Activated naive CD8-positive, alpha-beta T cell treated with anti-CD3 and anti-CD28 coated beads, Interleukin-2, amount 50 U/mL, for 24 hours (primary cell): ENCODE measurements around the gene ZSCAN25.
"Not testable (repeated sequence)": the region's sequence is repeated elsewhere in the genome, so short reads cannot be mapped to it uniquely, and the experiment has no call there.

Source experiments
- ATAC-seq: fragments of 150-1000 bp; cut with Tn5 transposase; one replicate; pipeline ENCODE4 v1.10.0; 2021
- DNase-seq: peaks from one replicate; pipeline ENCODE4 v3.0.0; 2021
- H3K27ac Mint-ChIP-seq: one replicate; pipeline ENCODE4 v1.8.0; 2021; ENCODE audit warnings: mild to moderate bottlenecking, mixed read lengths
- H3K27me3 Mint-ChIP-seq: one replicate; pipeline ENCODE4 v1.8.0; 2021; ENCODE audit warnings: mixed read lengths
- H3K36me3 Mint-ChIP-seq: one replicate; pipeline ENCODE4 v1.8.0; 2021; ENCODE audit warnings: low read depth, mixed read lengths
- H3K4me1 Mint-ChIP-seq: one replicate; pipeline ENCODE4 v1.8.0; 2021; ENCODE audit warnings: mixed read lengths
- H3K4me3 Mint-ChIP-seq: one replicate; pipeline ENCODE4 v1.8.0; 2021; ENCODE audit warnings: mild to moderate bottlenecking, moderate library complexity, mixed read lengths
- H3K9me3 Mint-ChIP-seq: one replicate; pipeline ENCODE4 v1.8.0; 2021; ENCODE audit warnings: mixed read lengths

The ZSCAN25 gene

GRCh38 chr7:99625321-99625720, 8.6 kb downstream of the ZSCAN25 start:
- Mint-ChIP-seq H3K9me3 (no peaks in the 10 kb centered on the region), H3K36me3 (peaks cover 86% of the 10 kb centered on the region), H3K4me1 (peaks cover 85% of the 10 kb centered on the region), H3K27ac (peak overlapping the region; percentile 100), H3K27me3 (no peaks in the 10 kb centered on the region), H3K4me3 (peak overlapping the region; percentile 93)
- ATAC-seq (no peak), DNase-seq (no peak)

GRCh38 chr7:99625961-99626360, 9.2 kb downstream of the ZSCAN25 start:
- Mint-ChIP-seq H3K4me1 (peaks cover 85% of the 10 kb centered on the region), H3K27me3 (no peaks in the 10 kb centered on the region), H3K27ac (peak overlapping the region; percentile 100), H3K36me3 (peaks cover 86% of the 10 kb centered on the region), H3K9me3 (no peaks in the 10 kb centered on the region), H3K4me3 (peak overlapping the region; percentile 93)
- DNase-seq: no peak
- no peak for ATAC-seq

GRCh38 chr7:99626661-99627060, 9.9 kb downstream of the ZSCAN25 start:
- H3K27ac Mint-ChIP-seq: peak overlapping the region; percentile 100
- peaks cover 86% of the 10 kb centered on the region for H3K36me3 Mint-ChIP-seq
- no peaks in the 10 kb centered on the region for H3K9me3 Mint-ChIP-seq
- peak overlapping the region; percentile 93 for H3K4me3 Mint-ChIP-seq
- H3K27me3 Mint-ChIP-seq: no peaks in the 10 kb centered on the region
- H3K4me1 Mint-ChIP-seq: peaks cover 85% of the 10 kb centered on the region
- DNase-seq (no peak), ATAC-seq (no peak)

- ATAC-seq (no peak), DNase-seq (no peak)
- no peak overlapping the region for H3K4me3 Mint-ChIP-seq
- peaks cover 84% of the 10 kb centered on the region for H3K36me3 Mint-ChIP-seq
- H3K27ac Mint-ChIP-seq: no peak overlapping the region
- H3K4me1 Mint-ChIP-seq: peaks cover 85% of the 10 kb centered on the region
- no peaks in the 10 kb centered on the region for H3K27me3 Mint-ChIP-seq
- H3K9me3 Mint-ChIP-seq: no peaks in the 10 kb centered on the region
Measured at GRCh38 chr7:99627513-99627912, 10.8 kb downstream of the ZSCAN25 start.

- H3K27ac Mint-ChIP-seq: peak overlapping the region; percentile 30
- ATAC-seq (no peak), DNase-seq (no peak)
- H3K4me1 Mint-ChIP-seq: peaks cover 80% of the 10 kb centered on the region
- H3K4me3 Mint-ChIP-seq: no peak overlapping the region
- no peaks in the 10 kb centered on the region for H3K9me3 Mint-ChIP-seq
- H3K36me3 Mint-ChIP-seq: peaks cover 79% of the 10 kb centered on the region
- H3K27me3 Mint-ChIP-seq: no peaks in the 10 kb centered on the region
Measured at GRCh38 chr7:99628471-99629465, 12.0 kb downstream of the ZSCAN25 start.

GRCh38 chr7:99629643-99630042, 12.9 kb downstream of the ZSCAN25 start:
- DNase-seq (no peak), ATAC-seq (no peak)
- Mint-ChIP-seq H3K27me3 (no peaks in the 10 kb centered on the region), H3K4me3 (no peak overlapping the region), H3K36me3 (peaks cover 70% of the 10 kb centered on the region), H3K9me3 (no peaks in the 10 kb centered on the region), H3K27ac (peak overlapping the region; percentile 92), H3K4me1 (peaks cover 75% of the 10 kb centered on the region)

- peak; percentile 55 for DNase-seq
- Mint-ChIP-seq H3K4me1 (peaks cover 66% of the 10 kb centered on the region), H3K27ac (peak overlapping the region; percentile 92), H3K36me3 (peaks cover 64% of the 10 kb centered on the region), H3K27me3 (no peaks in the 10 kb centered on the region), H3K4me3 (peak overlapping the region; percentile 36), H3K9me3 (no peaks in the 10 kb centered on the region)
- peak; percentile 98 for ATAC-seq
Measured at GRCh38 chr7:99631295-99632109, 14.8 kb downstream of the ZSCAN25 start.

GRCh38 chr7:99637414-99637813, 20.7 kb downstream of the ZSCAN25 start:
- not testable (repeated sequence) for DNase-seq, H3K27me3 Mint-ChIP-seq
- peak overlapping the region; percentile 66 for H3K4me3 Mint-ChIP-seq
- peaks cover 63% of the 10 kb centered on the region for H3K36me3 Mint-ChIP-seq
- ATAC-seq: peak; percentile 96
- H3K9me3 Mint-ChIP-seq: peaks cover 11% of the 10 kb centered on the region
- H3K4me1 Mint-ChIP-seq: peaks cover 80% of the 10 kb centered on the region
- H3K27ac Mint-ChIP-seq: peak overlapping the region; percentile 98

GRCh38 chr7:99638731-99639130, 22.0 kb downstream of the ZSCAN25 start:
- no peak for DNase-seq
- ATAC-seq: no peak
- H3K4me1 Mint-ChIP-seq: peaks cover 82% of the 10 kb centered on the region
- H3K36me3 Mint-ChIP-seq: peaks cover 63% of the 10 kb centered on the region
- H3K27ac Mint-ChIP-seq: peak overlapping the region; percentile 98
- H3K9me3 Mint-ChIP-seq: peaks cover 11% of the 10 kb centered on the region
- H3K27me3 Mint-ChIP-seq: no peaks in the 10 kb centered on the region
- no peak overlapping the region for H3K4me3 Mint-ChIP-seq

- H3K9me3 Mint-ChIP-seq: peaks cover 11% of the 10 kb centered on the region
- peak overlapping the region; percentile 98 for H3K27ac Mint-ChIP-seq
- peaks cover 67% of the 10 kb centered on the region for H3K36me3 Mint-ChIP-seq
- ATAC-seq (no peak), DNase-seq (no peak)
- no peaks in the 10 kb centered on the region for H3K27me3 Mint-ChIP-seq
- H3K4me3 Mint-ChIP-seq: no peak overlapping the region
- peaks cover 80% of the 10 kb centered on the region for H3K4me1 Mint-ChIP-seq
Measured at GRCh38 chr7:99639267-99639666, 22.5 kb downstream of the ZSCAN25 start.

- Mint-ChIP-seq H3K36me3 (peaks cover 75% of the 10 kb centered on the region), H3K27ac (peak overlapping the region; percentile 44), H3K4me1 (peaks cover 69% of the 10 kb centered on the region)
Measured at GRCh38 chr7:99642027-99642426, 25.3 kb downstream of the ZSCAN25 start.

GRCh38 chr7:99643464-99643863, 26.7 kb downstream of the ZSCAN25 start:
- Mint-ChIP-seq H3K4me1 (peaks cover 61% of the 10 kb centered on the region), H3K27ac (no peak overlapping the region), H3K36me3 (peaks cover 67% of the 10 kb centered on the region), H3K27me3 (no peaks in the 10 kb centered on the region), H3K4me3 (no peak overlapping the region), H3K9me3 (peaks cover 11% of the 10 kb centered on the region)
- ATAC-seq (no peak), DNase-seq (no peak)

More at GRCh38 chr7:99642027-99642426, 25.3 kb downstream of the ZSCAN25 start:
- no peaks in the 10 kb centered on the region for H3K27me3 Mint-ChIP-seq
- peaks cover 11% of the 10 kb centered on the region for H3K9me3 Mint-ChIP-seq
- H3K4me3 Mint-ChIP-seq: no peak overlapping the region
- no peak for DNase-seq
- peak; percentile 30 for ATAC-seq

GRCh38 chr7:99644431-99644830, 27.7 kb downstream of the ZSCAN25 start:
- peaks cover 60% of the 10 kb centered on the region for H3K36me3 Mint-ChIP-seq
- no peak overlapping the region for H3K4me3 Mint-ChIP-seq
- H3K9me3 Mint-ChIP-seq: peaks cover 11% of the 10 kb centered on the region
- no peak overlapping the region for H3K27ac Mint-ChIP-seq
- H3K27me3 Mint-ChIP-seq: no peaks in the 10 kb centered on the region
- H3K4me1 Mint-ChIP-seq: peaks cover 60% of the 10 kb centered on the region
- ATAC-seq (no peak), DNase-seq (no peak)

- no peak overlapping the region for H3K27ac Mint-ChIP-seq
- H3K4me1 Mint-ChIP-seq: peaks cover 51% of the 10 kb centered on the region
- no peak overlapping the region for H3K4me3 Mint-ChIP-seq
- H3K9me3 Mint-ChIP-seq: peaks cover 11% of the 10 kb centered on the region
- peaks cover 52% of the 10 kb centered on the region for H3K36me3 Mint-ChIP-seq
- H3K27me3 Mint-ChIP-seq: no peaks in the 10 kb centered on the region
- DNase-seq (no peak), ATAC-seq (no peak)
Measured at GRCh38 chr7:99645590-99645989, 28.8 kb downstream of the ZSCAN25 start.
